ENCODE results near the gene CD247. TPM values are rescaled to one million over a fixed set of nuclear protein-coding genes. Genes with fewer than 3 reads are reported as not detected.

The CD247 gene
- total RNA-seq, 1 experiment from 2014 or later: 0.44 TPM

DNA sequence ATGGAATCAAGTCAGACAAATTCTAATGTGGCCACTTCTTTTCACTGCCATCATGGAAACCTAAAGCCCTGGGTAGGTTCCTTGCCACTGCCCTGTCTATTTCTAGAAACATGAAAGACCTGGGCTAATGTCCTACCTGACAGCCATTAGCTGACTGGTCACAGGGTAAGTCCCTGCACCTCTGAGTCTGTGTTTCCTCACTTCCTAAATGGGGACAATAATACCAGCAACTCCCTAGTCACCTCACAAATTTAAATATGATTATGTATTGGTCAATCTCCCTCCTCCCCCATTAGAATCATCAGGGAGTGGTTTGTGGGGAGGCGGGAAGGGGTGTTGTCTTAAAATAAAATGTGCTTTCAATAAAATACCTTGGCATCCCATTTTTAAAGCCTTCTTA lies 33.0 kb upstream of the CD247 start:
- H3K4me3 ChIP-seq (ENCODE audit: low read depth in 2 of 2, low read length in 2 of 2): no peak overlapping the region
- H3K4me1 ChIP-seq (ENCODE audit: control insufficient read depth, insufficient read depth, low read length): peaks cover 6% of the 10 kb centered on the region
- H3K36me3 ChIP-seq (ENCODE audit: control insufficient read depth, insufficient read depth, low read length): no peaks in the 10 kb centered on the region
- no peaks in the 10 kb centered on the region for H3K9me3 ChIP-seq (ENCODE audit: control insufficient read depth, insufficient read depth, low read depth, low read length)
- in situ Hi-C loops (cut with HindIII; ENCODE audit: low pct_unique_long_range_greater_than_20kb, low sequenced_read_pairs) (no loop called here), intact Hi-C loops (cut with micrococcal nuclease; ENCODE audit: unreplicated experiment) (no loop called here)
- POLR2A ChIA-PET: no interaction called here
- no peak for DNase-seq (ENCODE audit: low read depth, low spot score)
- no peak for ATAC-seq
- H3K27me3 ChIP-seq (ENCODE audit: control insufficient read depth, insufficient read depth, low read length): no peaks in the 10 kb centered on the region
- BruUV-seq (replicated peaks): no TSS peak
- CTCF ChIA-PET: interaction anchor here (0.6 kb wide), 1 partner anchor 12 kb away, joined by 8 read pairs; no protein-coding TSS in a partner anchor
- TF ChIP-seq, protein P1, sequence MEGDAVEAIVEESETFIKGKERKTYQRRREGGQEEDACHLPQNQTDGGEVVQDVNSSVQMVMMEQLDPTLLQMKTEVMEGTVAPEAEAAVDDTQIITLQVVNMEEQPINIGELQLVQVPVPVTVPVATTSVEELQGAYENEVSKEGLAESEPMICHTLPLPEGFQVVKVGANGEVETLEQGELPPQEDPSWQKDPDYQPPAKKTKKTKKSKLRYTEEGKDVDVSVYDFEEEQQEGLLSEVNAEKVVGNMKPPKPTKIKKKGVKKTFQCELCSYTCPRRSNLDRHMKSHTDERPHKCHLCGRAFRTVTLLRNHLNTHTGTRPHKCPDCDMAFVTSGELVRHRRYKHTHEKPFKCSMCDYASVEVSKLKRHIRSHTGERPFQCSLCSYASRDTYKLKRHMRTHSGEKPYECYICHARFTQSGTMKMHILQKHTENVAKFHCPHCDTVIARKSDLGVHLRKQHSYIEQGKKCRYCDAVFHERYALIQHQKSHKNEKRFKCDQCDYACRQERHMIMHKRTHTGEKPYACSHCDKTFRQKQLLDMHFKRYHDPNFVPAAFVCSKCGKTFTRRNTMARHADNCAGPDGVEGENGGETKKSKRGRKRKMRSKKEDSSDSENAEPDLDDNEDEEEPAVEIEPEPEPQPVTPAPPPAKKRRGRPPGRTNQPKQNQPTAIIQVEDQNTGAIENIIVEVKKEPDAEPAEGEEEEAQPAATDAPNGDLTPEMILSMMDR (IDR thresholded peaks at IDR 0.05): no peak
- TF ChIP-seq, protein P2, sequence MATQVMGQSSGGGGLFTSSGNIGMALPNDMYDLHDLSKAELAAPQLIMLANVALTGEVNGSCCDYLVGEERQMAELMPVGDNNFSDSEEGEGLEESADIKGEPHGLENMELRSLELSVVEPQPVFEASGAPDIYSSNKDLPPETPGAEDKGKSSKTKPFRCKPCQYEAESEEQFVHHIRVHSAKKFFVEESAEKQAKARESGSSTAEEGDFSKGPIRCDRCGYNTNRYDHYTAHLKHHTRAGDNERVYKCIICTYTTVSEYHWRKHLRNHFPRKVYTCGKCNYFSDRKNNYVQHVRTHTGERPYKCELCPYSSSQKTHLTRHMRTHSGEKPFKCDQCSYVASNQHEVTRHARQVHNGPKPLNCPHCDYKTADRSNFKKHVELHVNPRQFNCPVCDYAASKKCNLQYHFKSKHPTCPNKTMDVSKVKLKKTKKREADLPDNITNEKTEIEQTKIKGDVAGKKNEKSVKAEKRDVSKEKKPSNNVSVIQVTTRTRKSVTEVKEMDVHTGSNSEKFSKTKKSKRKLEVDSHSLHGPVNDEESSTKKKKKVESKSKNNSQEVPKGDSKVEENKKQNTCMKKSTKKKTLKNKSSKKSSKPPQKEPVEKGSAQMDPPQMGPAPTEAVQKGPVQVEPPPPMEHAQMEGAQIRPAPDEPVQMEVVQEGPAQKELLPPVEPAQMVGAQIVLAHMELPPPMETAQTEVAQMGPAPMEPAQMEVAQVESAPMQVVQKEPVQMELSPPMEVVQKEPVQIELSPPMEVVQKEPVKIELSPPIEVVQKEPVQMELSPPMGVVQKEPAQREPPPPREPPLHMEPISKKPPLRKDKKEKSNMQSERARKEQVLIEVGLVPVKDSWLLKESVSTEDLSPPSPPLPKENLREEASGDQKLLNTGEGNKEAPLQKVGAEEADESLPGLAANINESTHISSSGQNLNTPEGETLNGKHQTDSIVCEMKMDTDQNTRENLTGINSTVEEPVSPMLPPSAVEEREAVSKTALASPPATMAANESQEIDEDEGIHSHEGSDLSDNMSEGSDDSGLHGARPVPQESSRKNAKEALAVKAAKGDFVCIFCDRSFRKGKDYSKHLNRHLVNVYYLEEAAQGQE (IDR thresholded peaks at IDR 0.05; ENCODE audit: insufficient read depth in 1 of 2, low read depth in 2 of 2, low read length in 1 of 2): no peak
- TF ChIP-seq TCF7L2 (IDR thresholded peaks at IDR 0.05; ENCODE audit: low read depth, low read length) (no peak), SIN3A (IDR thresholded peaks at IDR 0.05; ENCODE audit: borderline replicate concordance, insufficient read depth, low read depth, low read length) (no peak), POLR2AphosphoS5 (IDR thresholded peaks at IDR 0.05; ENCODE audit: low read depth, low read length) (no peak)
- no peak overlapping the region for H3K27ac ChIP-seq (ENCODE audit: low read length)

DNA sequence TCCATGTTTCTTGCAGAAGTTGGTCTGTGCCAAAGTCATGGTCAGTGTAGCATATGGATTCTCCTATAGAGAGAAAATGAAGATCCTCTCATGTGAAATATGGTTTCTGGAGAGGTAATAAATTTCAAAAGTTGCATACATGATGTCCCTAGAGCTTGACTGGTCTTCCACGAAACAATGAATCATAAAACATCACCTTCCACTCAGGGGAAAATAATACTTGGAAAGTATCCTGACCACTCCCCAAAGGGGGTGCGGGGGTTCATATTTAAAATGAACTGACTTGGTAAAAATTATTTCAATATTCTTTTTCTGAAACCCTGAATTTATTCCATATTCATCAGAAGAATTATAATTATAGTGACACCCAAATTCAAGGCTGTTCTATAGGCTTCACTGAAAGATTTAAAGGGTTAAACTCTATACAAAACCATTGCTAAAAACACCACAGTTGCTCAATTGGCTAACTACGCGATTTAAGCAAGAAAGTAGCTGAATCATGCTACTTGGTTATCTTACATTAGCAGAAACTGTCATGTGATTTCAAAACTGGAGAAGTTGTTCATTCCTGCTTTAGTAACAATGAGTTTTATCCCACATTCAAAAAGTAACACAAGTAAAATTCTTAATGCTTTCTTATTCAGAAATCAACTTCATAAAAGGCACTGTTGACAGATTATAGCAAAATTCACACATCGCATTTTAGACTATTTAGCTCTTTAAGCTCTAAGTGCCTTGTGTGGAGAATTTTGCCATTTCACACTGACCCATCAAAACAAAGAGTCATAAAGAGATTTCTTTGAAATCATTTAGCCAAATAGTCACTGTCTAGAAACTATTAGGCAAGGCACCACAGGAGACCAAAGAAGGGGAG lies 30.0 kb upstream of the CD247 start:
- intact Hi-C loops (cut with micrococcal nuclease; ENCODE audit: unreplicated experiment) (no loop called here), in situ Hi-C loops (cut with HindIII; ENCODE audit: low pct_unique_long_range_greater_than_20kb, low sequenced_read_pairs) (no loop called here)
- Histone ChIP-seq H3K9me3 (ENCODE audit: control insufficient read depth, insufficient read depth, low read depth, low read length) (no peaks in the 10 kb centered on the region), H3K36me3 (ENCODE audit: control insufficient read depth, insufficient read depth, low read length) (no peaks in the 10 kb centered on the region), H3K4me3 (ENCODE audit: low read depth in 2 of 2, low read length in 2 of 2) (no peak overlapping the region), H3K27ac (ENCODE audit: low read length) (no peak overlapping the region), H3K4me1 (ENCODE audit: control insufficient read depth, insufficient read depth, low read length) (no peaks in the 10 kb centered on the region; the same call in 1 of the 2 replicates), H3K27me3 (ENCODE audit: control insufficient read depth, insufficient read depth, low read length) (no peaks in the 10 kb centered on the region)
- ChIA-PET POLR2A (interaction anchor here (0.6 kb wide), 1 partner anchor 353 kb away, joined by 3 read pairs; no protein-coding TSS in a partner anchor), CTCF (no interaction called here)
- DNase-seq (ENCODE audit: low read depth, low spot score): no peak
- ATAC-seq: no peak
- no peak for TF ChIP-seq SIN3A (IDR thresholded peaks at IDR 0.05; ENCODE audit: borderline replicate concordance, insufficient read depth, low read depth, low read length)
- TF ChIP-seq, protein P2 (IDR thresholded peaks at IDR 0.05; ENCODE audit: insufficient read depth in 1 of 2, low read depth in 2 of 2, low read length in 1 of 2): no peak
- no TSS peak for BruUV-seq (replicated peaks)

Measured in Panc1 (cell line).